Stimulated activated CD8-positive, alpha-beta memory T cell treated with anti-CD3 and anti-CD28 coated beads, Interleukin-7, amount 100 ng/mL, for 24 hours (primary cell): ENCODE results near the gene SUSD1.

Source experiments
- DNase-seq: peaks from one replicate; pipeline ENCODE4 v3.0.0-alpha.2; 2020; ENCODE audit warnings: low read depth

The SUSD1 gene

GRCh38 chr9:112010537-112010936, 164.6 kb downstream of the SUSD1 start:
- no peak for DNase-seq

DNA sequence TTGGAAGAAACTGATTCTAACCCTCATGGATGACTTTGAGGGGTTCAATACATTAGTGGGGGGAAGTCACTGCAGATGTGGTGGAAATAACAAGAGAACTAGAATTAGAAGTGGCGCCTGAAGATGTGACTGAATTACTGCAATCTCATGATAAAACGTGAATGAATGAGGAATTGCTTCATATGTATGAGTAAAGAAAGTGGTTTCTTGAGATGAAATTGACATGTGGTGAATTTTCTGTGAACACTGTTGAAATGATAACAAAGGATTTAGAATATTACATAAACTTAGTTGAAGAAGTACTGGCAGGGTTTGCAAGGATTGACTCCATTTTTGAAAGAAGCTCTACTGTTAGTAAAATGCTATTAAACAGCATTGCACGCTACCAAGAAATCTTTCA, 165.4 kb downstream of the SUSD1 start:
- DNase-seq = no peak

- DNase-seq = no peak
Measured at GRCh38 chr9:112007575-112008240, 167.4 kb downstream of the SUSD1 start.

- DNase-seq = no peak
Measured at GRCh38 chr9:112006361-112007020, 168.6 kb downstream of the SUSD1 start.

GRCh38 chr9:112005939-112006338, 169.2 kb downstream of the SUSD1 start:
- DNase-seq = no peak

DNA sequence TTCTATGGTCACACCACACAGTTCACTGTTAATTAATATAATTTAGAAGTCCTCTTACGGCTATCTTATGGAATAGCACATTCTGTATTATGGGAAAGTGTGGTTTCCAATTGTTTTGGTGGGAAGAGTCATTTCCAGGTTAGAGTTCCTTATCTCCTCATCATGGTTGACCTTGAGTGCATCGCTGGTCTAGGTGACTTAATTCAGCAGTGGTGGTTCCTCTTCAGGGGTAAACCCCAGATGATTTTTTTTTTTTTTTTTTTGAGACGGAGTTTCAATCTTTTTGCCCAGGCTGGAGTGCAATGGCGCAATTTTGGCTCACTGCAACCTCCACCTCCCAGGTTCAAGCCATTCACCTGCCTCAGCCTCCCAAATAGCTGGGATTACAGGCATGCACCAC, 171.6 kb downstream of the SUSD1 start:
- DNase-seq = no peak

- DNase-seq = no peak
Measured at GRCh38 chr9:112002847-112003457, 172.1 kb downstream of the SUSD1 start.

DNA sequence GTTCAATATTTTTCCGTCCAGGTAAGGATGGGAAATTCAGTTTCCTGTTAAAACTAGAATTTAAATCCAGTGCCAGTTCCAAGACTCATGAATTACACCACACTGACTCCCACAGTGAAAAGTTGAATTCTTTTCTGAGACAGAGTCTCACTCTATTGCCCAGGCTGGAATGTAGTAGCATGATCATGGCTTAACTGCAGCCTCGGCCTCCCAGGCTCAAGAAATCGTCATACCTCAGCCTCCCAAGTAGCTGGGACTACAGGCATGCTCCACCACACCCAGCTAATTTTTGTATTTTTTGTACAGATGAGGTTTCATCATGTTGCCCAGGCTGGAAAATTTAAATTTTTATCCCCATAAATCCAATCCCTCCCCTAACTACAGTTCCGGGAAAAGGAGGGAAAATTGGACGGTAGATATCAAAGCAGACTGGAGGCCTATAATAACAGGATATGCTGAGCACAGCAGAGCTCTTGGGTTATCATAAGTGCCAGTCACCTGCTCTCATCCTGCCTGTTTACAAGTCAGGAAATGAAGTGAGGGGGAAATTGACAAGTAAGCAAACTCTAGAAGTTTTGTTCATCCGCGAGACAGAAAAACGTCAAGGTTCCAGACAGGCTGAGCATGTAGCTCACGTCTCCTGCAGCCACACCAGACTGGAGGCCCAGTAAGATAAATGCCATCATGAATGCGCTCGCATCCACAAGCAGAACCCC, 172.8 kb downstream of the SUSD1 start:
- no peak for DNase-seq

- DNase-seq = no peak
Measured at GRCh38 chr9:112000743-112001142, 174.4 kb downstream of the SUSD1 start.

DNA sequence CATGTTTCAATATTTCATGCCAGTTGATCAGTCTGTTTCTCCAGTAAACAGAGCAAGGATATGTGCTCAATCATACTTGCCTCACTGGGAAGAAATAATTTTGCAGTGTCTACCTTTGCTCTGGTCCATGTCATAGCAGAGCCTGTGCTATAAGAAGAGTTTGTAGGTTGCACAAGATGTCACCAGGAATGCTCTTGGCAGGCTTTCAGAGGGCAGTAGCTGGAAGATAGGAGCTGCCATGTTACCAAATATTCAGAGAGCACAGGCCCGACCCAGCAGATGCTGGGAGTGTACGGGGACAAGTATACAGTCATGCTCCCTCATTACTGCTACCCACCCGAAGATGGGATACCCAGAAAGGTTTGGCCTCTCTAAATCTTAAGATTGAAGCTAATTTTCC, 175.8 kb downstream of the SUSD1 start:
- no peak for DNase-seq

GRCh38 chr9:111997831-111998230, 177.3 kb downstream of the SUSD1 start:
- DNase-seq = no peak

DNA sequence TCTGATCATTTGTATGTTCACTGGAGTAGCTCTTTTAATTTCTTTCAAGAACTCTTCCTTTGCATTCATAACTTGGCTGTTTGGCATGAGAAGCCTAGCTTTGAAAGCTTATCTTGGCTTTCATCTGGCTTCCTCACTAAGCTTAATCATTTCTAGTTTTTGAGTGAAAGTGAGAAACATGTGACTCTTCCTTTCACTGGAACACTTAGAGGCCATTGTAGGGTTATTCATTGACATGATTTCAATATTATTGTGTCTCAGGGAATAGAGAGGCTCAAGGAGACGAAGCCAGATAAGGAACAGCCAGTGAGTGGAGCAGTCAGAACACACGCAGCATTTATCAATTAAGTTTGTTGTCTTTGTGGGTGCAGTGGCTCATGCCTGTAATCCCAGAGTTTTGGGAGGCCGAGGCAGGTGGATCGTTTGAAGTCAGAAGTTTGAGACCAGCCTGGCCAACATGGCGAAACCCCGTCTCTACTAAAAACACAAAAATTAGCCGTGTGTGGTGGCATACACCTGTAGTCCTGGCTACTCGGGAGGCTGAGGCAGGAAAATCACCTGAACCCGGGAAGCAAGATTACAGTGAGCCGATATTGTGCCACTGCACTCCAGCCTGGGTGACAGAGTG, 180.2 kb downstream of the SUSD1 start:
- no peak for DNase-seq

GRCh38 chr9:111993319-111993718, 181.8 kb downstream of the SUSD1 start:
- no peak for DNase-seq

- no peak for DNase-seq
Measured at GRCh38 chr9:111992523-111992922, 182.6 kb downstream of the SUSD1 start.

DNA sequence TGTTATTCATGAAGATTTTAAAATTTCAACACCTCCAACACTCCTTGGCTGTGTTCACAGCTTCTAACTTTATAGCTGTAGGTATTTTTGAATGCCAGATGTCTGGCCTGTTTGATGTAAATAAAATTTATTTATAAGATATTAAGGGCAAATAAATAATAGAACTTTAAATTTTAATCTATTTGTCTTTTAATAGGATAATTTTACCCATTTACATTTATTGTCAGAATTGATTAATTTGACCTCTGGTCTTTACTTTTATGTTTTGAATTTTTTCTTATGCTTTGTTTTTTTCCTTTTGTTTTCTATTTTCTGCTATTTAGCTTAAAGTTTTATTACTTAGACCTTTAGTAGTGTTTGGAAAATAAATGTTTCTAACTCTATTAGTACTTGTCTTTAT, 183.9 kb downstream of the SUSD1 start:
- no peak for DNase-seq
